GM23248 (cell line): ENCODE results near the gene ZGPAT.

ENCODE experiments used
- EZH2 ChIP-seq: fragments of 200-600 bp; sonication (generic); IDR thresholded peaks from 2 replicates; pipeline ENCODE4 v1.6.1; 2018; ENCODE audit warnings: antibody characterized with exemption, mild to moderate bottlenecking; ENCODE audit not compliant: insufficient read depth, poor library complexity, severe bottlenecking
- EZH2phosphoT487 ChIP-seq: fragments of 200-600 bp; sonication (generic); IDR thresholded peaks from 2 replicates; pipeline ENCODE4 v1.6.1; 2018; ENCODE audit warnings: antibody characterized with exemption, moderate library complexity, mild to moderate bottlenecking, low read depth; ENCODE audit not compliant: insufficient read depth

GRCh38 chr20:63686492-63687321 is 21.1 kb upstream of the ZGPAT start:
- no peak for TF ChIP-seq EZH2
- no peak for TF ChIP-seq EZH2phosphoT487
